GM12875 (cell line): Measurements from ENCODE around the gene SRGAP1.

Experiments
- H3K4me3 ChIP-seq: one replicate; pipeline ENCODE4 v1.5.1; 2011; ENCODE audit warnings: low read depth, low read length, control low read depth
- CTCF ChIP-seq: IDR thresholded peaks from 2 replicates; pipeline ENCODE4 v1.5.1; 2011; ENCODE audit warnings: low read depth, mild to moderate bottlenecking, control low read depth, inconsistent platforms, low read length, moderate library complexity, borderline replicate concordance; ENCODE audit not compliant: insufficient read depth

SRGAP1 gene

DNA sequence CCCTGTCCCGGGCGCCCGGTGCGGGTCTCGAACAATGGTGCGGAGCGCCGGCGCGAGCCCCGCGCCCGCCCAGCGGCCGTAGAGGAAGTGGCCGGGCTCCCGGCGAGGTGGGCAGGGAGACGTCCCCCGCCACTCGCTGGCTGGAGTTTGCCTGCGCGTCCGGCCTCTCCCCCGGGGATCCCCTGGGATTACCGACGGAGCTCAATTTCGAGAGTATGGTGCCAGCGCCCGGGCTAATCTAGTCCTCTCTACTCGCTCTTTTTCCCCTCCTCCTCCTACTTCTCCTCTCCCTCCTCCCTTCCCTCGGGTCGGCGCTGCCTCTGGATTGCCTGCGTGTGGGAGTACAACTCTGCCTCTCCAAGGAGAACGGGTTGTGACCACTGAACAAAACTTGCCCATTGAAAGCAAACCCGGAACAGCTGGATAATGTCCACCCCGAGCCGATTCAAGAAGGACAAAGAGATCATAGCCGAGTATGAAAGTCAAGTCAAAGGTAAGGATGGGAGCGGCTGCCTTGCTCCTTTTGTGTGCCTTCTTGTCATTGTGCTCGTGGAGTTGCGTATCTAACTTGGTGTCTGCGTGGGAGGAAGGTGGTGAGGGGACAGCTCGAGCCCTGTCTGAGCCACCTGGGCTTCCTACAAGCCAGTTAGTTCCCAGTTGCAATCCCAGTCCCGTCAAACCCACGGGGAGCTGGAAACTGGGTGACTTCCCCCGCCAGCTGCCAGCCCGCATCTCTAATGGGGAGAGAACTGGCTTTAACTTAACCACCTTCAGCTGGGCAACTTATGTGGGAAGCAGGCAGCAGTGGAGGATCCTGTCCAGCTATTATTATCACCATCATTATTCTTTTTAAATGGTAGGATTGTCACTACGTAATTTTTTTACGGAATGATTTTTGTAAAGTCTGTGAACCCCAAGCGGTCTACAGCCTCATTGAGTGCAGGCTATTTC lies at the start of gene SRGAP1:
TSS of gene SRGAP1 (plus strand) at position 310 of the 951 bp plus-strand sequence. CDS start at position 427, 117 bp downstream.
- TF ChIP-seq CTCF: no peak
- peak within 1 kb of the TSS; percentile 57 for H3K4me3 ChIP-seq

- TF ChIP-seq CTCF: no peak
- no peak overlapping the region for H3K4me3 ChIP-seq
These were observed 49.3 kb upstream of the SRGAP1 start for GRCh38 chr12:63795032-63795687.

GRCh38 chr12:63795944-63796343 lies 48.6 kb upstream of the SRGAP1 start:
- no peak for TF ChIP-seq CTCF

DNA sequence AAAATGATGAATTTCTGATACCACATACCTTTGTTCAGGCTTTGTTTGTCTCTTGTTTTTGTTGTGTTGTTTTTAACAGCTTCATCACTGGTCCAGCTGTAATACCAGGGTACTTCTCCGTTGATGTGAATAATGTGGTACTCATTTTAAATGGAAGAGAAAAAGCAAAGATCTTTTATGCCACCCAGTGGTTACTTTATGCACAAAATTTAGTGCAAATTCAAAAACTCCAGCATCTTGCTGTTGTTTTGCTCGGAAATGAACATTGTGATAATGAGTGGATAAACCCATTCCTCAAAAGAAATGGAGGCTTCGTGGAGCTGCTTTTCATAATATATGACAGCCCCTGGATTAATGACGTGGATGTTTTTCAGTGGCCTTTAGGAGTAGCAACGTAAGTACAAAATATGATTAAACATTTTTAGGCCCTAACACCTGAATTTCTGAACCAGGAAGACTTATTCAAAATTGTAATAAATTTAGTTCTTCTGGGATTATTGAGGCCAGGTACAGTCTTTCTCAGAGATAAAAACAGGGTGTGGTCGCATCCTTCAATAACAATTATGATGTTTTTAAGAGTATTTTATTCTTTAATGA lies 42.4 kb upstream of the SRGAP1 start:
- TF ChIP-seq CTCF: peak; percentile 8; the same call in 1 of the 2 replicates

More at GRCh38 chr12:63795944-63796343, 48.6 kb upstream of the SRGAP1 start:
- H3K4me3 ChIP-seq: no peak overlapping the region

GRCh38 chr12:63804746-63805145 lies 39.8 kb upstream of the SRGAP1 start:
- H3K4me3 ChIP-seq: no peak overlapping the region
- no peak for TF ChIP-seq CTCF

More for the DNA sequence above, 42.4 kb upstream of the SRGAP1 start:
- no peak overlapping the region for H3K4me3 ChIP-seq

GRCh38 chr12:63805704-63806672 lies 38.5 kb upstream of the SRGAP1 start:
- no peak overlapping the region for H3K4me3 ChIP-seq
- no peak for TF ChIP-seq CTCF
